Right lobe of liver (tissue), 4 donors: ENCODE measurements around the gene POU4F3.

Experiments used
- CTCF ChIP-seq, 4 donors: fragments of 200-600 bp in 3 of 4; fragments of 450-650 bp in 1 of 4; IDR thresholded peaks; one replicate each; pipeline versions ENCODE4 v1.5.1 to v1.8.0; 2016 to 2022; ENCODE audit warnings: antibody characterized with exemption in 4 of 4, mild to moderate bottlenecking in 2 of 4
- POLR2A ChIP-seq: fragments of 450-650 bp; IDR thresholded peaks from one replicate; pipeline ENCODE4 v1.6.1; 2017; ENCODE audit warnings: antibody characterized with exemption, mild to moderate bottlenecking
- donor health status: DM: no; HTN: no; CAD: no.
- donor health status: DM: no; HTN: no; CAD: no.
- donor health status: DM: no; HTN: yes; CAD: no.

GRCh38 chr5:146369691-146370090 is 31.1 kb downstream of the POU4F3 start:
- no peak for TF ChIP-seq CTCF (IDR thresholded peaks at IDR 0.05)
- no peak for TF ChIP-seq POLR2A
